WTC11 (cell line): ENCODE results near the gene HOXC11. TPM values are rescaled to one million over a fixed set of nuclear protein-coding genes. Genes with fewer than 3 reads are reported as not detected.

Source experiments
- ATAC-seq: fragments of 200-7000 bp; cut with Tn5 transposase; 2 replicates; pipeline ENCODE4 v1.10.0; 2021; ENCODE audit warnings: mild to moderate bottlenecking, moderate library complexity
- CTCF ChIA-PET: fragments of 300-600 bp; sonication (Branson Sonifier 250); formaldehyde crosslinking; loops from one replicate; lab custom pipeline; 2021; ENCODE audit warnings: antibody characterized with exemption; lab: Charles Lee
- POLR2A ChIA-PET: fragments of 350-600 bp; sonication (Branson Sonifier 250); formaldehyde crosslinking; loops from one replicate; lab custom pipeline; 2021; ENCODE audit warnings: antibody characterized with exemption; lab: Charles Lee
- DNase-seq: peaks from one replicate; pipeline ENCODE4 v3.0.0; 2021; ENCODE audit warnings: low spot score
- H3K27ac Mint-ChIP-seq: 2 replicates; pipeline ENCODE4 v1.8.0; 2021; ENCODE audit warnings: mixed read lengths
- H3K27me3 Mint-ChIP-seq: 2 replicates; pipeline ENCODE4 v1.8.0; 2021; ENCODE audit warnings: low read depth, mild to moderate bottlenecking, moderate library complexity, mixed read lengths
- H3K36me3 Mint-ChIP-seq: 2 replicates; pipeline ENCODE4 v1.8.0; 2021; ENCODE audit warnings: mixed read lengths
- H3K4me1 Mint-ChIP-seq: 2 replicates; pipeline ENCODE4 v1.8.0; 2022; ENCODE audit warnings: mixed read lengths
- H3K4me3 Mint-ChIP-seq: 2 replicates; pipeline ENCODE4 v1.8.0; 2021; ENCODE audit warnings: mild to moderate bottlenecking, moderate library complexity, mixed read lengths
- H3K9me3 Mint-ChIP-seq: 2 replicates; pipeline ENCODE4 v1.8.0; 2021; ENCODE audit warnings: mixed read lengths
- ATF2 ChIP-seq: sonication (generic); formaldehyde crosslinking; IDR thresholded peaks from 2 replicates; pipeline ENCODE4 v1.8.1; 2022; ENCODE audit warnings: low read depth, missing genetic modification reagents, borderline replicate concordance
- CREB1 ChIP-seq: sonication (generic); formaldehyde crosslinking; IDR thresholded peaks from 2 replicates; pipeline ENCODE4 v1.8.0; 2023; ENCODE audit warnings: mild to moderate bottlenecking, missing genetic modification reagents
- E2F1 ChIP-seq: sonication (generic); formaldehyde crosslinking; IDR thresholded peaks from 2 replicates; pipeline ENCODE4 v1.8.0; 2022; ENCODE audit warnings: mild to moderate bottlenecking, missing genetic modification reagents
- E2F5 ChIP-seq: sonication (generic); formaldehyde crosslinking; IDR thresholded peaks from 2 replicates; pipeline ENCODE4 v1.8.1; 2022; ENCODE audit warnings: mild to moderate bottlenecking, moderate library complexity, missing genetic modification reagents
- ELF4 ChIP-seq: sonication (generic); formaldehyde crosslinking; IDR thresholded peaks from 2 replicates; pipeline ENCODE4 v1.8.1; 2022; ENCODE audit warnings: low read depth, mild to moderate bottlenecking, moderate library complexity, missing genetic modification reagents
- ERG ChIP-seq: fragments of 250-450 bp; sonication (Bioruptor Pico); IDR thresholded peaks from 2 replicates; pipeline ENCODE4 v1.8.0; 2021; ENCODE audit warnings: mild to moderate bottlenecking
- ESRRA ChIP-seq: sonication (generic); formaldehyde crosslinking; IDR thresholded peaks from 2 replicates; pipeline ENCODE4 v1.8.1; 2022; ENCODE audit warnings: mild to moderate bottlenecking, missing genetic modification reagents, borderline replicate concordance
- FOXP1 ChIP-seq: sonication (generic); formaldehyde crosslinking; IDR thresholded peaks from 2 replicates; pipeline ENCODE4 v1.8.0; 2022; ENCODE audit warnings: missing genetic modification reagents, mild to moderate bottlenecking, moderate library complexity, borderline replicate concordance
- HMGXB4 ChIP-seq: sonication (generic); formaldehyde crosslinking; IDR thresholded peaks from 2 replicates; pipeline ENCODE4 v1.8.1; 2023; ENCODE audit warnings: mild to moderate bottlenecking, moderate library complexity, missing genetic modification reagents
- MXD4 ChIP-seq: fragments of 250-450 bp; sonication (Bioruptor Pico); IDR thresholded peaks from 2 replicates; pipeline ENCODE4 v1.8.0; 2021; ENCODE audit warnings: mild to moderate bottlenecking, moderate library complexity, borderline replicate concordance
- PRDM15 ChIP-seq: sonication (generic); formaldehyde crosslinking; IDR thresholded peaks from 2 replicates; pipeline ENCODE4 v1.8.0; 2022; ENCODE audit warnings: missing genetic modification reagents
- RELA ChIP-seq: sonication (generic); formaldehyde crosslinking; IDR thresholded peaks from 2 replicates; pipeline ENCODE4 v1.8.1; 2022; ENCODE audit warnings: missing genetic modification reagents, mild to moderate bottlenecking, borderline replicate concordance
- SMAD4 ChIP-seq: sonication (generic); formaldehyde crosslinking; IDR thresholded peaks from 2 replicates; pipeline ENCODE4 v1.8.0; 2022; ENCODE audit warnings: mild to moderate bottlenecking, missing genetic modification reagents
- SOX15 ChIP-seq: fragments of 250-450 bp; sonication (Bioruptor Pico); IDR thresholded peaks from 2 replicates; pipeline ENCODE4 v1.9.0; 2021; ENCODE audit warnings: mild to moderate bottlenecking
- TEAD1 ChIP-seq: sonication (generic); formaldehyde crosslinking; IDR thresholded peaks from 2 replicates; pipeline ENCODE4 v1.8.0; 2022; ENCODE audit warnings: mild to moderate bottlenecking, missing genetic modification reagents
- USF1 ChIP-seq: sonication (generic); formaldehyde crosslinking; IDR thresholded peaks from 2 replicates; pipeline ENCODE4 v1.8.0; 2022; ENCODE audit warnings: mild to moderate bottlenecking, missing genetic modification reagents
- ZNF138 ChIP-seq: sonication (generic); formaldehyde crosslinking; conservative IDR thresholded peaks from 2 replicates; pipeline ENCODE4 v1.8.1; 2022; ENCODE audit warnings: mild to moderate bottlenecking, moderate library complexity, missing genetic modification reagents
- ZNF219 ChIP-seq: sonication (generic); formaldehyde crosslinking; IDR thresholded peaks from 2 replicates; pipeline ENCODE4 v1.8.0; 2023; ENCODE audit warnings: missing genetic modification reagents, mild to moderate bottlenecking, borderline replicate concordance
- total RNA-seq: library from RNA; stranded (reverse); gene quantifications from 3 replicates; pipeline ENCODE4 v1.2.3, GENCODE V29; 2021

Gene HOXC11
- total RNA-seq, 1 experiment from 2014 or later = not detected

GRCh38 chr12:53986686-53987483, 14.0 kb downstream of the HOXC11 start:
- 0 out of 2 replicates have a peak overlapping the region, but pooled peaks have one; percentile 50 for H3K4me3 Mint-ChIP-seq
- POLR2A ChIA-PET = interaction anchor here (0.6 kb wide), 1 partner anchor 1128 kb away, joined by 4 read pairs; no protein-coding TSS in a partner anchor

GRCh38 chr12:53987787-53988230, 14.9 kb downstream of the HOXC11 start:
- Mint-ChIP-seq H3K27me3 (peaks cover 100% of the 10 kb centered on the region), H3K9me3 (no peaks in the 10 kb centered on the region), H3K4me3 (no peak overlapping the region), H3K4me1 (peaks cover 39% of the 10 kb centered on the region), H3K27ac (no peak overlapping the region), H3K36me3 (no peaks in the 10 kb centered on the region)
- ATAC-seq (no peak), DNase-seq (no peak)
- TF ChIP-seq RELA (CRISPR knock-in tag) = no peak
- no peak for TF ChIP-seq SMAD4 (CRISPR knock-in tag)
- TF ChIP-seq CREB1 (CRISPR knock-in tag) = no peak
- TF ChIP-seq HMGXB4 (CRISPR knock-in tag) = no peak
- ChIA-PET CTCF (interaction anchor here (0.5 to 5.1 kb wide), 10 partner anchors 12 to 336 kb away, joined by 3 to 36 read pairs (median 4); partner anchors contain the start of genes HOXC11, HOXC5, HOXC8 and HOXC9), POLR2A (no interaction called here)

More at GRCh38 chr12:53986686-53987483, 14.0 kb downstream of the HOXC11 start:
- Mint-ChIP-seq H3K9me3 (no peaks in the 10 kb centered on the region), H3K4me1 (peaks cover 42% of the 10 kb centered on the region), H3K36me3 (no peaks in the 10 kb centered on the region), H3K27ac (no peak overlapping the region), H3K27me3 (peaks cover 100% of the 10 kb centered on the region)
- CTCF ChIA-PET = interaction anchor here (0.9 to 5.1 kb wide), 8 partner anchors 13 to 228 kb away, joined by 3 to 43 read pairs (median 22); partner anchors contain the start of genes HOXC5, HOXC8 and HOXC9
- TF ChIP-seq FOXP1 (CRISPR knock-in tag) (no peak), E2F1 (no peak), ZNF219 (CRISPR knock-in tag) (no peak), SOX15 (CRISPR knock-in tag) (no peak), MXD4 (no peak), TEAD1 (CRISPR knock-in tag) (no peak), E2F5 (CRISPR knock-in tag) (no peak), ELF4 (CRISPR knock-in tag) (no peak), USF1 (no peak)
- ATAC-seq = no peak
- no peak for DNase-seq

GRCh38 chr12:53988541-53989226, 15.8 kb downstream of the HOXC11 start:
- CTCF ChIA-PET = interaction anchor here (0.5 to 5.1 kb wide), 10 partner anchors 12 to 335 kb away, joined by 3 to 36 read pairs (median 4); partner anchors contain the start of genes HOXC11, HOXC5, HOXC8 and HOXC9
- H3K4me3 Mint-ChIP-seq = no peak overlapping the region
- POLR2A ChIA-PET = no interaction called here
- no peaks in the 10 kb centered on the region for H3K9me3 Mint-ChIP-seq
- H3K36me3 Mint-ChIP-seq = no peaks in the 10 kb centered on the region
- peaks cover 34% of the 10 kb centered on the region for H3K4me1 Mint-ChIP-seq
- H3K27me3 Mint-ChIP-seq = peaks cover 100% of the 10 kb centered on the region
- no peak overlapping the region for H3K27ac Mint-ChIP-seq
- ATAC-seq (no peak), DNase-seq (no peak)
- TF ChIP-seq ERG (CRISPR knock-in tag) (no peak), PRDM15 (CRISPR knock-in tag) (no peak), ESRRA (no peak), ZNF138 (CRISPR knock-in tag) (no peak), ATF2 (no peak)
